GM10847 (cell line): ENCODE data around the gene PDE6A.

ENCODE experiments used
- POLR2A ChIP-seq: IDR thresholded peaks from 2 replicates; pipeline ENCODE4 v1.6.1; 2011; ENCODE audit not compliant: insufficient read length; ENCODE audit errors: extremely low read depth

Gene PDE6A

DNA sequence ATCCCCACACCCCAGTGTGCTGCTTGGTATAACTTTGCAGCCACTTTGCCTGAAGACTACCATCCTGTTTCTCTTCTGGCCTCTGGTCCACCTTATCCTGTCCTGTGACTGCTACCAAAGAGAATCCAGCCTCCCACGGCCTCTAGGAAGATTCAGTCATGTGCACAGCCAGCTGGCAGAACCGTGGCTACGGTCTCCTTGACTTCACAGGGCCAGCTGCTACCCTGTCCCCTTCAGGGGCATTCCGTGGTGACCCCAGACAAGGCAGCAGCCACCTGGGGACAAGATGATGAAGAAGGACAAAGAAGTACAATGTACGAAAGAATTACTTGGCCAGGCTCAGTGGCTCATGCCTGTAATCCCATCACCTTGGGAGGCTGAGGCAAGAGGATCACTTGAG is 98.6 kb downstream of the PDE6A start:
- no peak for TF ChIP-seq POLR2A

- TF ChIP-seq POLR2A: no peak
Observed at GRCh38 chr5:149845601-149846000, 99.0 kb downstream of the PDE6A start.

DNA sequence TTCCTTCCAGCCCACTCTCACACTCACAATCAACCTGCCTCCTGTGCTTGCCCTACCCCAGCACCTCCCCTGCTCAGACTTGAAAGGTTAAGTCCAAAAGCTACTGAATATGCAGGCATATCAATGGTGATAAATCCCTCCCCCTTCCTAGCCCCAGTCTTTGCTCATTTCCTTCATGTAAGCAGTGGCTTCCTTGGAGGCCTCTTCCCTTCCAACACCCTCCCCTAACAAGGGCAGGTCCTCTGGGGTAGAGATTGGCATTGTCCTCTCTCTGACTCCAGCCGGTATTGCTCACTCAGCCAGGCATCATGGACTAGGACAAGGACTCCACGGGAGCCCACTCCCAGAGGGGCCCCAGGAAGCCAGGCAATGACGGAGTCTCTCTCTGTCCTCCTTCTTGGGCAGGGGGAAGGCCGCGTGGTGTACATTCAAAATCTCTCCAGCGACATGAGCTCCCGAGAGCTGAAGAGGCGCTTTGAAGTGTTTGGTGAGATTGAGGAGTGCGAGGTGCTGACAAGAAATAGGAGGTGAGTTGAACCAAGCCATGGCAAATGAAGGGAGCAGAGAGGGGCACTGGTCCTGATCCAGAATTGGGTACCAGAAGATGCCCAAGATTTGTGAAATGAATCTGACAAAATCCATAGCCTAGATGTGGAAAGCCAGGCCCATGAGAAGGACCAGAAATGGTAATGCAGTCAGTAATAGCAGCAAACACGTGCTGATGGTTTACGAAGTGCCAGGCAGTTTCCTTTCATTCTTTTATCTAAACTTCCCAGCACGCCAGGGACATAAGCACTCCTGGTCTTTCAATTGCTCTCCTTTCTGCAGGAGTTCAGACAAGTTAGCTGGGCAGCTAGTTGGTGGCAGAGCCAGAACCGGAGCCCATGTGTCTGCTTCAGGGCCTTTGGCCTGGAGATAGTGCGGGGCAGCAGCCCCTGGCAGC is 102.5 kb downstream of the PDE6A start:
- no peak for TF ChIP-seq POLR2A

GRCh38 chr5:149840226-149840825 is 104.3 kb downstream of the PDE6A start:
- TF ChIP-seq POLR2A: no peak

DNA sequence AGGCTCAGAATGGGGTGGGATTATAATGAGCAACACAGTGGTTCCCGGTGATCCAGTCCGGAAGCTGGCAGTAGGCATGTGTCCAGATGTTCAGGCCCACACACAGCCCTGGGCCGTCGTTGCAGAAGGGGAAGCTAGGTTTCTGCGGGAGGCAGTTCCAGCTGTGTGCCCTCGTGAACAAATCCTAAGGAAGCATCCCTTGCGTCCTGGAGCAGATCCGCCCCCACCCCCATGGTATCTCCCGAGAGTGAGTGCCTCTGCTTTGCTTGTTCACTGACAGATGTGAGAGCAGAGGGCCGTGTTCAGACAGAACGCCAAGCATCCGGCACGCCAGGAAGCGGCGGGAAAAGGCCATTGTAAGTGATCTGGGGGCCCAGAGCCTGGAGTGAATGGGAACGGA is 104.8 kb downstream of the PDE6A start:
- no peak for TF ChIP-seq POLR2A

GRCh38 chr5:149838881-149839739 is 105.5 kb downstream of the PDE6A start:
- TF ChIP-seq POLR2A: no peak

GRCh38 chr5:149837680-149838269 is 106.8 kb downstream of the PDE6A start:
- TF ChIP-seq POLR2A: no peak

DNA sequence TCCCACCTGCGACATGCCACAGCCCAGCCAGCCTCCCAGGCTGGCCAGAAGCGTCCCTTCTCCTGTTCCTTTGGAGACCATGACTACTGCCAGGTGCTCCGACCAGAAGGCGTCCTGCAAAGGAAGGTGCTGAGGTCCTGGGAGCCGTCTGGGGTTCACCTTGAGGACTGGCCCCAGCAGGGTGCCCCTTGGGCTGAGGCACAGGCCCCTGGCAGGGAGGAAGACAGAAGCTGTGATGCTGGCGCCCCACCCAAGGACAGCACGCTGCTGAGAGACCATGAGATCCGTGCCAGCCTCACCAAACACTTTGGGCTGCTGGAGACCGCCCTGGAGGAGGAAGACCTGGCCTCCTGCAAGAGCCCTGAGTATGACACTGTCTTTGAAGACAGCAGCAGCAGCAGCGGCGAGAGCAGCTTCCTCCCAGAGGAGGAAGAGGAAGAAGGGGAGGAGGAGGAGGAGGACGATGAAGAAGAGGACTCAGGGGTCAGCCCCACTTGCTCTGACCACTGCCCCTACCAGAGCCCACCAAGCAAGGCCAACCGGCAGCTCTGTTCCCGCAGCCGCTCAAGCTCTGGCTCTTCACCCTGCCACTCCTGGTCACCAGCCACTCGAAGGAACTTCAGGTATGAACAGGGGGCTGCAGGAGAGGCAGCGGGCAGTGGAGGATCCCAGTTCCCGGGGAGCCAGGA is 108.0 kb downstream of the PDE6A start:
- no peak for TF ChIP-seq POLR2A

DNA sequence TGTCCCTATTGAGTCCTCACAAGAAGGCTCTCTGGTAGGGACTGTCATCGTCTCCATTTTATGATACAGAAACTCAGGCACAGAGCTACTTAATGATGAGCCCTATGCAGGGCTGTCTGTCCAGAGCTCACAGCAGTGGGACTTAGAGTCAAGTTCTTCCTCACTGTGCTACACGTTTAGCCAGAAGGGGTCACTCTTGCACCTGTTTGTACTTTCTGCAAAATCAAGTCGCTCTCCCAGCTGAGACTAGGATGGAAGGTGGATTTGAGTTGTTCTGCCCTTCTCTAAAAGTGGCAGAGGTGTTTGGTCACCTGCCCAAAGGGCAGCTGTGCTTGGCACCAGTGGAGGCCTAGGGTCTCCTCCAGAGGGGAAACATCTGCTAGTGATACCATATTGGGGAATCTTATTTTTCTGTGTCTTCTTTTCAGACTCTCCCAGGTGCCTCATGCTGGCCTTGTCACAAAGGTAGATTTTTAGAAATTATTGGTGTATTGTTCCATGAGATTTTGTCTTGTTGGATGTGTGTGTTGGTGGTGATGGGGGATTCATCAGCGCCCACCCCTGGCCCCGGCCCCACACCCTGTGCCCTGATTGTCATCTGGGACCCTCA is 110.2 kb downstream of the PDE6A start:
- no peak for TF ChIP-seq POLR2A

DNA sequence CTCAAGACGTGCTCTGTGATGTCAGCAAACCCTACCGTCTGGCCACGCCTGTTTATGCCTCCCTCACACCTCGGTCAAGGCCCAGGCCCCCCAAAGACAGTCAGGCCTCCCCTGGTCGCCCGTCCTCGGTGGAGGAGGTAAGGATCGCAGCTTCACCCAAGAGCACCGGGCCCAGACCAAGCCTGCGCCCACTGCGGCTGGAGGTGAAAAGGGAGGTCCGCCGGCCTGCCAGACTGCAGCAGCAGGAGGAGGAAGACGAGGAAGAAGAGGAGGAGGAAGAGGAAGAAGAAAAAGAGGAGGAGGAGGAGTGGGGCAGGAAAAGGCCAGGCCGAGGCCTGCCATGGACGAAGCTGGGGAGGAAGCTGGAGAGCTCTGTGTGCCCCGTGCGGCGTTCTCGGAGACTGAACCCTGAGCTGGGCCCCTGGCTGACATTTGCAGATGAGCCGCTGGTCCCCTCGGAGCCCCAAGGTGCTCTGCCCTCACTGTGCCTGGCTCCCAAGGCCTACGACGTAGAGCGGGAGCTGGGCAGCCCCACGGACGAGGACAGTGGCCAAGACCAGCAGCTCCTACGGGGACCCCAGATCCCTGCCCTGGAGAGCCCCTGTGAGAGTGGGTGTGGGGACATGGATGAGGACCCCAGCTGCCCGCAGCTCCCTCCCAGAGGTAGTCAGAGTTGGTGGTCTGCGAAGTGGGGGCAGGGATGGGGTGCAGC is 111.3 kb downstream of the PDE6A start:
- no peak for TF ChIP-seq POLR2A

GRCh38 chr5:149832636-149833035 is 112.0 kb downstream of the PDE6A start:
- TF ChIP-seq POLR2A: no peak

- TF ChIP-seq POLR2A: no peak
Observed at GRCh38 chr5:149831492-149831891, 113.1 kb downstream of the PDE6A start.

DNA sequence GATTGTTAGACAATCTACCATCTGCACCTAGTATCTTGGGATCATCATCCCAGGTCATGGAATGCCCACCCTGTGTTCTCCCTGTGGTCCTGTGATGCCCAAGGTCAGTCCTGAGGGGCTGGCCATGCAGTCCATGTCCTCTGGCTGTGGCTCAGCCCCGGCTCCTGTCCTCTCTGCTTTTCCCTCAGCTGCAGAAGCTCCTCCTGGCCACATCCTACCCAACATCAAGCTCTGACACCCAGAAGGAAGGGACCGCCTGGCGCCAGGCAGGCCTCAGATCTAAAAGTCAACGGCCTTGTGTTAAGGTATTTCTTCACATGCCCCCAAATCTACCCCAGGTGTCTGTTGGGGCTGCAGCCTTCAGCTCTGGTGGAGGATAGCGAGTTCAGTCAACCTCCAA is 114.0 kb downstream of the PDE6A start:
- no peak for TF ChIP-seq POLR2A

- no peak for TF ChIP-seq POLR2A
Observed at GRCh38 chr5:149829954-149830353, 114.6 kb downstream of the PDE6A start.
